ENCODE results near the gene NCAM1.

NCAM1 gene

DNA sequence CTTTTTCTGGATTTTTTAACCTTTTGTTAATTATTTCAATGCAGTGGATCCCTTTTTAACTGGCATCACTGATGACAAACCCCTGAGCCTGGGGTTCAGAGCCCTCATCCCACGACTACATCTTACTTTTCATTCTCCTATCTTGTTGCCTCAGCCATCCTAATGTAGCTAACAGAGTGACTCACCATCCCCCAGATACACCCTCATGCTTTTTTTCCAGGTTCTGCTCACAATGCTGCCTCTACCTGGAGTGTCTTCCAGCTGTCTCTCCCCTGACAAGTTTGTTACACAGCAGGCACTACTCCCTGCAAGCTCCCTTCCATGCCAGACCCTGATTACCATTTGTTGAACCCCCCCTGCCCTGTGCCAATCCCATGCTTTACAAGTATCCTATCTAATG lies 135.4 kb downstream of the NCAM1 start:
- peaks cover under 1% of the 10 kb centered on the region for H3K4me1 ChIP-seq (ENCODE audit: insufficient read depth, low read length)
- no peaks in the 10 kb centered on the region for H3K9me3 ChIP-seq (ENCODE audit: low read length)
- no peak overlapping the region for H3K27ac ChIP-seq (ENCODE audit: low read depth, low read length)
- H3K27me3 ChIP-seq (ENCODE audit: control insufficient read depth in 1 of 2, insufficient read depth in 2 of 2, low read length in 2 of 2) = no peaks in the 10 kb centered on the region
- no peak overlapping the region for H3K4me3 ChIP-seq (ENCODE audit: low read depth in 1 of 2, low read length in 2 of 2)
- no peak overlapping the region for H3K9ac ChIP-seq (ENCODE audit: low read length)
- no peaks in the 10 kb centered on the region for H3K36me3 ChIP-seq (ENCODE audit: insufficient read depth, low read length)

DNA sequence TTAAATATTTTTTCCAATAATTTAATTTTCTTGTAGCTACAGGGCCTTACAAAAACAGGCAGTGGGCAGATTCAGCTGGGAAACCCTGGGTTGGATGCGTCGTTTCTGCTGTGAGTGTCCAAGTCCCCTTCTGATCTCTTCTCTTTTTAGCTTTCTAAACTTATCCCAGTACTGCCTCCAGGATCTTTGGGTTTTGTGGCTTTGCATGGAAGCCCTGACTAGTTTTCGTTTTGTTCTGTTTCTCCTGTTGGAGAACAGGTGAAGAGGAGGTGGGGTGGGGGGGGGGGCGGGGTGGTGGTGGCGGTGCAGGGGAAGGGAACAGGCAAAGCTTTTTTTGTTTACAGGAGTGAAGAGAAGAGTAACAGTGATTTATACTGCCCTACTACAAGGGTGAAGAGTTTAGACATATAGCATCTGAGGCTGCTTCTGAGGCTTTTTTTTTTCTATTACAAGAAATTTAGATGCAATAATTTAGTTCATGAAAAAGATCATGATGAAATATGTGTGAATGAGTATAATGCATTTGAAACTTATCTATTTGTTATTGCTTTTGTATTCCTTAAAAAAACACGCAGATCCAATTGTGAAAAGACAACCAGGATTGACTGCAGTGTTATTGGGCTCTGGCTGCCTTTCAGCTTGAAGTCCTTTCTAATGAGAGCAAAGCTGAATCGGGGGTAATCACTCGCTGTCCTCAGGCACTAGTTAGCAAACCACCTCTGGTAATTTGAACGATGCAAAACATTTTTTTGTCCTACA lies 142.9 kb downstream of the NCAM1 start:
- Histone ChIP-seq H3K9me3 (ENCODE audit: low read length) (no peaks in the 10 kb centered on the region), H3K4me1 (ENCODE audit: insufficient read depth, low read length) (no peaks in the 10 kb centered on the region), H3K27ac (ENCODE audit: low read depth, low read length) (no peak overlapping the region), H3K9ac (ENCODE audit: low read length) (no peak overlapping the region), H3K27me3 (ENCODE audit: control insufficient read depth in 1 of 2, insufficient read depth in 2 of 2, low read length in 2 of 2) (no peaks in the 10 kb centered on the region), H3K36me3 (ENCODE audit: insufficient read depth, low read length) (no peaks in the 10 kb centered on the region), H3K4me3 (ENCODE audit: low read depth in 1 of 2, low read length in 2 of 2) (no peak overlapping the region)

DNA sequence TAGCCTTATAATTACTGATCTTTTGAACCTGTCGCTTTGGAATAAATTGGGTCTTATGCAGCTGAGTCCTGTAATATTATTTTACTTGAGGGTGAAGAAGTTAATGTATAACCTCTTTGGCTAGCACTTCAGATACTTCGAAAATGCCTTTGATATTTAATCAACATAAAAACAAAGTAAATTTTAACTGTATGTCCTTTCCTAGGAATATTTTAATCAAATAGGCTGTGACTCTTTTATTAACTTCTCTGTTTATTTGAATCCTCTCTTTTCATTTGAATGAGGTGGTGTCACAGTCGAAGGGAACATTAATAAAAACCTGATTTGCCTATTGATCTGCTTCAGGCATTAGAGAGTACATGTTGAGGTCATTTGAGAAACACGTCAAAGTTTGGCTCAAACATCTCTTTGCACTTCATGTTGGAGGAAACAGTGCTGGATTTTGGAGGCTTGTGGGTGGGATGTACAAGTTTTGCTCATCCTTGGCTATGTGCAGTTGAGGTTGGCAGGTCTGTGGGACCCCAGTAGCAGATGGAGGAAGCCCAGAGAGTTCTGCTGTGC lies 143.6 kb downstream of the NCAM1 start:
- Histone ChIP-seq H3K9ac (ENCODE audit: low read length) (no peak overlapping the region), H3K9me3 (ENCODE audit: low read length) (no peaks in the 10 kb centered on the region), H3K27me3 (ENCODE audit: control insufficient read depth in 1 of 2, insufficient read depth in 2 of 2, low read length in 2 of 2) (no peaks in the 10 kb centered on the region), H3K4me1 (ENCODE audit: insufficient read depth, low read length) (no peaks in the 10 kb centered on the region), H3K27ac (ENCODE audit: low read depth, low read length) (no peak overlapping the region), H3K36me3 (ENCODE audit: insufficient read depth, low read length) (no peaks in the 10 kb centered on the region), H3K4me3 (ENCODE audit: low read depth in 1 of 2, low read length in 2 of 2) (no peak overlapping the region)

DNA sequence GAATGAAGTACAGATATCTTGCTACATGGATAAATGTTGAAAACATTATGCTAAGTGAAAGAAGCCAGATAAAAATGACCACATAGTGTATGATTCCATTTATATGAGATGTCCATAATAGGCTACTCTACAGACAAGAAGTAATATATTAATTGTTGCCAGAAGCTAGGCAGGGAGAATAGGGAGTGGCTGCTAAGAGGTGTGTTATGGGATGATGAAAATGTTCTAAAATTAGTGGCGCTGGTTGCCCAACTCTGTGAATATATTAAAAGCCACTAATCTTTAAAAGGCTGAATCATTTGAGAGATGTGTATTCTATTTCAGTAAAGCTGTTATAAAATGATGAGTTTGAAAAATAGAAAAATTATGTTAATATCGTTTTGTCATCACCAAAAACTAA lies 144.4 kb downstream of the NCAM1 start:
- Histone ChIP-seq H3K9me3 (ENCODE audit: low read length) (no peaks in the 10 kb centered on the region), H3K4me3 (ENCODE audit: low read depth in 1 of 2, low read length in 2 of 2) (no peak overlapping the region), H3K36me3 (ENCODE audit: insufficient read depth, low read length) (no peaks in the 10 kb centered on the region), H3K27ac (ENCODE audit: low read depth, low read length) (no peak overlapping the region), H3K27me3 (ENCODE audit: control insufficient read depth in 1 of 2, insufficient read depth in 2 of 2, low read length in 2 of 2) (no peaks in the 10 kb centered on the region), H3K4me1 (ENCODE audit: insufficient read depth, low read length) (no peaks in the 10 kb centered on the region), H3K9ac (ENCODE audit: low read length) (no peak overlapping the region)

DNA sequence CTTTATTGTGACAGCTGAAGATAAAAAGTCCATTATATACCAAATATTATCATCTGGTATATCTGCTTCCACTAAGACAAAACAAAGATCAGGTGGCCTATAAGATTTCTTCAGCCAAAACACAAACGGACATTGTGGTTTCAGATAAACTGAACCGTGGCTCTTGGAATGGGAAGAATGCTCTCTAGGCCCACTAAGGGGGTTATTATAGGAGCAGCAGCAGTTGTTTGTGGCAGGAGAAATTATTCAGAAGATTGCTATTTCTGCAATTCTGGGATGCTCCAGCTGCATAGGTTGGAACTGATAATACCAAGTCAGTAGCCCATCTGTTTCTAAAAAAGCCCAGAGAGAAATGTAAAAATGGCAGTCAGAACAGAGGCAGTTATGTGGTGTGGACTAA lies 145.3 kb downstream of the NCAM1 start:
- Histone ChIP-seq H3K4me1 (ENCODE audit: insufficient read depth, low read length) (no peaks in the 10 kb centered on the region), H3K27ac (ENCODE audit: low read depth, low read length) (no peak overlapping the region), H3K9ac (ENCODE audit: low read length) (no peak overlapping the region), H3K9me3 (ENCODE audit: low read length) (no peaks in the 10 kb centered on the region), H3K36me3 (ENCODE audit: insufficient read depth, low read length) (no peaks in the 10 kb centered on the region), H3K4me3 (ENCODE audit: low read depth in 1 of 2, low read length in 2 of 2) (no peak overlapping the region), H3K27me3 (ENCODE audit: control insufficient read depth in 1 of 2, insufficient read depth in 2 of 2, low read length in 2 of 2) (no peaks in the 10 kb centered on the region)

DNA sequence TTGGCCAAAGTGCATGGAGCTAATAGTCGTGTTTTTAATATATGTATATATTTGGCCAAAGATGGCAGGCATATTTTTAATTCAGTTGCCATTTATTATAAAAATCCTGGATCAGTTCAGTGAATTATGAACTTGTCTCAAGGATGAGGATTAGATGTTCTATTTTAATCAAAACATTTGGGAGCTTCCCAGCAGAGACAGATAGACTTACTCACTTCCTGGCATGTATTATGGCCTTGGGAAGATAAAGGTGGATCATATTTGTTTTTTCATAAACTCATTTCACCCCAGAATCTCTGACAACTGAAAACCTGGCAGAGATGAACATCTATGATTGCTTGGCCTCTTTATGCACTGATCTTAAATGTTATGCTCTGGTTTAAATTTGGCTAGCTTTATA lies 148.8 kb downstream of the NCAM1 start:
- no peaks in the 10 kb centered on the region for H3K36me3 ChIP-seq (ENCODE audit: insufficient read depth, low read length)
- H3K9me3 ChIP-seq (ENCODE audit: low read length) = no peaks in the 10 kb centered on the region
- H3K27me3 ChIP-seq (ENCODE audit: control insufficient read depth in 1 of 2, insufficient read depth in 2 of 2, low read length in 2 of 2) = no peaks in the 10 kb centered on the region
- no peak overlapping the region for H3K27ac ChIP-seq (ENCODE audit: low read depth, low read length)
- no peak overlapping the region for H3K9ac ChIP-seq (ENCODE audit: low read length)
- peaks cover 14% of the 10 kb centered on the region for H3K4me1 ChIP-seq (ENCODE audit: insufficient read depth, low read length)
- no peak overlapping the region for H3K4me3 ChIP-seq (ENCODE audit: low read depth in 1 of 2, low read length in 2 of 2)

DNA sequence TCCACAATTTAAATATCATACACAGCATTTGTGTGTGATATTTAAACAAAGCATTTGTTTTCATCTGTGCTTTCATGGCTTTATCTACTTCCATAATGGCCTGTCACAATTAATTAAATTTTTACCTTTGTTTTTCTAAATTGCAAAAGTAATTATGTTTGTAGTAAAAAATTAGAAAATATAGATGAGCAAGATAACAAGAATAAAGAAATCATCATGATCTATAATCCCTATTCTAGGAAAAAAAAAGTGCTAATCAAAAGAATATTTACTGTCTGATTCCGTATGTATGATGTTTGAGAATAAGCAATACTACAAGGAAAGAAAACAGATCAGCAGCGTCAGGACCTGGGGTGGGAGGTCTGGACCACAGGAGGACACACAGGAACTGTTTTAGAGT lies 149.9 kb downstream of the NCAM1 start:
- H3K9ac ChIP-seq (ENCODE audit: low read length) = no peak overlapping the region
- no peak overlapping the region for H3K27ac ChIP-seq (ENCODE audit: low read depth, low read length)
- H3K9me3 ChIP-seq (ENCODE audit: low read length) = no peaks in the 10 kb centered on the region
- H3K27me3 ChIP-seq (ENCODE audit: control insufficient read depth in 1 of 2, insufficient read depth in 2 of 2, low read length in 2 of 2) = no peaks in the 10 kb centered on the region
- no peak overlapping the region for H3K4me3 ChIP-seq (ENCODE audit: low read depth in 1 of 2, low read length in 2 of 2)
- H3K36me3 ChIP-seq (ENCODE audit: insufficient read depth, low read length) = no peaks in the 10 kb centered on the region
- H3K4me1 ChIP-seq (ENCODE audit: insufficient read depth, low read length) = peaks cover 14% of the 10 kb centered on the region

DNA sequence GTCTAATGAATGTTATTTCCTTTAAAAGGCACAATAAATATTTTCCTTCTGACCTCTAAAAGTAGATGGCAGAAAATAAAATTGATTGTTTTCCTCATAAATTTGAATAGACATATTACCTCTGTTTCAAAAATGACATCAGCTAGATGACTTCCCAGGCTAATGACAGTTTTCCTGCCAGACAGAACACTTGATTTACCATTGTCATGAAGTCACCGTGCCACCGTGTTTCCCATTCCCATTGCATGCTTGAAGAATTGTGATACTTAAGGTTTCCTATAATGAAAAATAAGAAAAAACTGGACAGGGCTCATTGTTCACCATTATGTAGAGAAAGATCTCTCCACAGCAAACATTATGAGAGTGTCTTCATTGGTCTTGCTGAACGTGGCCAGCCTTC lies 151.1 kb downstream of the NCAM1 start:
- no peak overlapping the region for H3K4me3 ChIP-seq (ENCODE audit: low read depth in 1 of 2, low read length in 2 of 2)
- peaks cover 14% of the 10 kb centered on the region for H3K4me1 ChIP-seq (ENCODE audit: insufficient read depth, low read length)
- H3K27me3 ChIP-seq (ENCODE audit: control insufficient read depth in 1 of 2, insufficient read depth in 2 of 2, low read length in 2 of 2) = no peaks in the 10 kb centered on the region
- H3K9ac ChIP-seq (ENCODE audit: low read length) = no peak overlapping the region
- no peak overlapping the region for H3K27ac ChIP-seq (ENCODE audit: low read depth, low read length)
- no peaks in the 10 kb centered on the region for H3K9me3 ChIP-seq (ENCODE audit: low read length)
- no peaks in the 10 kb centered on the region for H3K36me3 ChIP-seq (ENCODE audit: insufficient read depth, low read length)

DNA sequence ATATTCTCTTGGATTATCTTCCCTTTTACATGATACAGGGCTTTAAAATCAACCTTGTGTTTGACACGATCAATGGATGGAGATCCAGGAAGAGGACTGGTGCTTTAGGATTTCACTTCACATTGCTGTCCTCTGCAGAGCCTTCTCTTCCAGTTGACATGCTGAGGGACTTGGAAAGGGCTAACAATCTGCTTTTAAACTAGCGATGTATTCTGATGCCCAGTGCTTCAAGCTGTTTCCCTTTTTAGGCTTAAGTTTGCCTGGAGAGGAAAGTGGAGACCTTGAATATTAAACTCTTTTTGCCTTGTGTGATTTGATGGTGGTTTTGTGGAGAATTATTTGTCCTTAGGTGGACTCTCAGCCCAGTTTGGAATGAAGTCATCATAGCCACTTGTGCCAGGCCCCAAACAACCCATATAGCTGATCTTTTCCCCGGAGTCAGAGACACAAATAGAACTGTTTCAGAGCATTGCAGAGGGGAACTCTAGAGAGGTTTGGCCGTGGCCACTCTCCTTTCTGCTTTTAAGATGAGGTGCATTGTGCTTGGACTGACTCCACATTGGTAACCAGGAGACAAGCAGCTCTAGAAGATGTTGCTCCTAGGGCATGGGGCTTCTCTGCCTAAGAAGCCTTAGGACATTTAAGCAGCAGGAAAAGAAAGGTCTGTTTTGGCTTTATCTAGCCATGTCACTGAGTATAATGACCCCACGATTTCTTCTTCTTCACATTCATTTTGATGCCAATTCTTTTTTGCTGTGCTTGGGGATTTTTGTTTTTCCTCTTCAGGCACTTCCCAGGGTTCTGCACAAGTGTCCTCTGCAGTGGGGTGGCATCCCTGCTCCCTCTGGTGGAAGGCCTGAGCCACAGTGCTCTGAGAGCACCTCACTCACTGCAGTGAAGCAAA lies 152.8 kb downstream of the NCAM1 start:
- Histone ChIP-seq H3K9me3 (ENCODE audit: low read length) (no peaks in the 10 kb centered on the region), H3K9ac (ENCODE audit: low read length) (no peak overlapping the region), H3K4me3 (ENCODE audit: low read depth in 1 of 2, low read length in 2 of 2) (no peak overlapping the region), H3K4me1 (ENCODE audit: insufficient read depth, low read length) (peaks cover 14% of the 10 kb centered on the region), H3K27ac (ENCODE audit: low read depth, low read length) (no peak overlapping the region), H3K27me3 (ENCODE audit: control insufficient read depth in 1 of 2, insufficient read depth in 2 of 2, low read length in 2 of 2) (no peaks in the 10 kb centered on the region), H3K36me3 (ENCODE audit: insufficient read depth, low read length) (no peaks in the 10 kb centered on the region)

DNA sequence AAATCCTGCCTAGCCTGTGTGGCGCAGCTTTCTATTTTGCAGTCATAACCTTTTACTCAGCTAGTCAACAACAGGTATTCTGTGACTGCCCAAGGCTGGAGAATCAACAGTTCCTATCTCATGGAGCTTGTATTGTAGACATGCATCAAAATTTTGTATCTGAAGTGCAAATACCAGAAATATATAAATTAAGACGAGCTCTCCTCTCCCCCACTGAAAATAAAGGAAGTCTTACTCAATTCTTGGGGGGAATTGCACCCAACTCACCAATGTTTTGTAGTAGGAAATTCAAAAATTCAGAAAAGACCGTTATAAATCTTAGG lies 153.4 kb downstream of the NCAM1 start:
- Histone ChIP-seq H3K9me3 (ENCODE audit: low read length) (no peaks in the 10 kb centered on the region), H3K36me3 (ENCODE audit: insufficient read depth, low read length) (no peaks in the 10 kb centered on the region), H3K27me3 (ENCODE audit: control insufficient read depth in 1 of 2, insufficient read depth in 2 of 2, low read length in 2 of 2) (no peaks in the 10 kb centered on the region), H3K27ac (ENCODE audit: low read depth, low read length) (no peak overlapping the region), H3K4me3 (ENCODE audit: low read depth in 1 of 2, low read length in 2 of 2) (no peak overlapping the region), H3K4me1 (ENCODE audit: insufficient read depth, low read length) (peaks cover 19% of the 10 kb centered on the region), H3K9ac (ENCODE audit: low read length) (no peak overlapping the region)

DNA sequence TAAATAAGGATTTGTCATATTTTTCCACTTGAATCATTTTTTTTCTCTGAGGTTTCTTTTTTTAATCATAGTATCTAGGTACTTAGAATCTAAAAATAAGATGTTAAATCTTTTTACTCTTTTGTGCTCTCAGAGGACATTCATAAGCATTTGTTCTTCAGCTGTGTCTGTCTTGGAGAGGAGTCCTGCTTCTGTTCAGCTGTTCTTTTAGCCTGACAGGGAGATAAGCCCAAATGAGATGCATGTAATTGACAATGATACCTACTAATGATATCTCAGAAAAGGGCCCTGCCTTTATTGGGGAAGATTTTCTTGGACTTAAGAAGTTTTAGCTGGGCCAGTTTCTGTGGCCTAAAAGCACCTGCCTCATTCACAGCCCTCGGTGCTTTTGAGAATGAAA lies 156.9 kb downstream of the NCAM1 start:
- H3K9ac ChIP-seq (ENCODE audit: low read length) = no peak overlapping the region
- peaks cover 27% of the 10 kb centered on the region for H3K4me1 ChIP-seq (ENCODE audit: insufficient read depth, low read length)
- H3K27ac ChIP-seq (ENCODE audit: low read depth, low read length) = no peak overlapping the region
- H3K9me3 ChIP-seq (ENCODE audit: low read length) = no peaks in the 10 kb centered on the region
- no peaks in the 10 kb centered on the region for H3K27me3 ChIP-seq (ENCODE audit: control insufficient read depth in 1 of 2, insufficient read depth in 2 of 2, low read length in 2 of 2)
- no peaks in the 10 kb centered on the region for H3K36me3 ChIP-seq (ENCODE audit: insufficient read depth, low read length)
- H3K4me3 ChIP-seq (ENCODE audit: low read depth in 1 of 2, low read length in 2 of 2) = no peak overlapping the region

All from muscle layer of colon (tissue), 2 donors.